Right lobe of liver (tissue), 6 donors: ENCODE results near the gene SSH2. TPM values are rescaled to one million over a fixed set of nuclear protein-coding genes. Genes with fewer than 3 reads are reported as not detected.
"Not testable (repeated sequence)": the region's sequence is repeated elsewhere in the genome, so short reads cannot be mapped to it uniquely, and the experiment has no call there.

Source experiments
- ATAC-seq, 4 donors: fragments of 200-7000 bp; cut with Tn5 transposase; one replicate each; pipeline ENCODE4 v1.9.1; 2020; ENCODE audit warnings: mild to moderate bottlenecking in 4 of 4, moderate library complexity in 4 of 4
- DNase-seq, 3 donors: peaks; one replicate each; pipeline ENCODE4 v3.0.0-alpha.2; 2020
- H3K27ac ChIP-seq, 3 donors: fragments of 200-600 bp; one replicate each; pipeline ENCODE4 v1.8.0; 2022
- H3K27me3 ChIP-seq, 2 donors: fragments of 200-600 bp; one replicate each; pipeline ENCODE4 v1.8.0; 2022
- H3K36me3 ChIP-seq, 4 donors: fragments of 200-600 bp; sonication (generic) in 1 of 4; one replicate each; pipeline versions ENCODE4 v1.5.1 to v1.8.0; 2017 to 2022; ENCODE audit warnings: control low read depth in 1 of 4
- H3K4me1 ChIP-seq, 4 donors: fragments of 200-600 bp; sonication (generic) in 1 of 4; one replicate each; pipeline versions ENCODE4 v1.5.1 to v1.8.0; 2017 to 2022; ENCODE audit warnings: control low read depth in 1 of 4
- H3K4me3 ChIP-seq, 3 donors: fragments of 200-600 bp; one replicate each; pipeline ENCODE4 v1.8.0; 2022
- H3K9me3 ChIP-seq, 4 donors: fragments of 200-600 bp; sonication (generic) in 1 of 4; one replicate each; pipeline versions ENCODE4 v1.5.1 to v1.8.0; 2017 to 2022; ENCODE audit warnings: control low read depth in 1 of 4
- POLR2A ChIP-seq: fragments of 450-650 bp; IDR thresholded peaks from one replicate; pipeline ENCODE4 v1.6.1; 2017; ENCODE audit warnings: antibody characterized with exemption, mild to moderate bottlenecking
- WGBS: methylation state at CpG from one replicate; pipeline ENCODE4 v1.1.6; 2018; ENCODE audit warnings: low coverage, low lambda C conversion rate; ENCODE audit not compliant: insufficient coverage; ENCODE audit errors: missing lambda C conversion rate; 5-methylcytosine and 5-hydroxymethylcytosine counted together
- intact Hi-C, 2 donors: fragments of 100-400 bp; cut with DNase I; formaldehyde crosslinking; loops; one replicate each; pipeline versions ENCODE4 v1.11.2 to v1.14.1; 2022
- total RNA-seq, 6 experiments: library from RNA; depleted of rRNA in 2 of 6; stranded (reverse); fragments of >200 nt in 2 of 6; fragmentation: NEBNext Ultra II Directional in 3 of 6; extraction: Animal tissue kit (Norgen Biotek cat#: 25700) in 3 of 6; gene quantifications; one replicate each; pipeline versions ENCODE4 v1.1.0 to v1.2.4, GENCODE V29; 2016 to 2023
- TF ChIP-seq, protein P1 (sequence below), 4 donors: fragments of 200-600 bp in 3 of 4; fragments of 450-650 bp in 1 of 4; IDR thresholded peaks; one replicate each; pipeline versions ENCODE4 v1.5.1 to v1.8.0; 2016 to 2022; ENCODE audit warnings: antibody characterized with exemption in 4 of 4, mild to moderate bottlenecking in 2 of 4
- donor health status: DM: no; HTN: yes; CAD: no.
- donor health status: DM: no; HTN: no; CAD: no.
- donor health status: DM: no; HTN: no; CAD: no.
- donor health status: DM: no; HTN: yes; CAD: no.
- donor health status: DM: no; HTN: yes; CAD: no.

Gene SSH2
- total RNA-seq, 6 experiments from 2014 or later: 8.0 to 12.7 (median 10.5) TPM

DNA sequence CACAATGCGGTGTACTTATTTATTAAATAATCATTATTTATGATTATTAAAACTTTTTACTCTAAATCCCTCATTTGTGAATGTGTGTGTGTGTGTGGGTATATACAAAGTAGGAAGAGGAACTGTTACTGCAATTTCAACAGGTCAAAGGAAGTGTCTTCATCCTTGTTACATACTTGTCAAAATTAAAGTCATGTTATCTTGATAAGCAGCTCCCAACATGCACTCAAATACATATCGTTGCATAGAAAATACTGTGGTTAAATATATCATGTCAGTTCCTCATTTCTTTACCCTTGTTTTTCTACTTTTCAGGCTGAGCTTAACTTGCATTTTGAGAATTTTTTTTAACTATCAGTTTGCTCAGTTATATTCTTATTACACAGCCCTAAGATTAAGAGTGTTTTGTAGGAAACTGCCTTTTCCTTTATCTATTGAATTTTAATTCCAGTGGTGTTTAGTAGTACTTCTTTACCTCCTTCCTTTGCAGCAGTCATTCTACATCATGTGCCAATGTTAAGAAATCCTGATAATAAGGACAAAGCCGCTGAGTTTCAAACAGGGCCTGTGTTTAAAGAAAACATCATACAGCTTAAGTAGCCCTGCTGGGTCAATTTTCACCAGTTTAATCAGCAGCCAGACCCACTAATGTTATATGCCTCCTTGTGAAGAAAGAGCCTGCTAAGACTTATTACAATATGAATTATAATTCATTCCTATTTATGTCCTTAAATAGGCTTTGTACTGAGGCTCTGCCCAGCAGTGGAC lies 18.6 kb upstream of the SSH2 start:
- ATAC-seq: no peak
- WGBS: 44% methylated on average over 3 of the region's 3 CpGs
- DNase-seq: no peak
- Histone ChIP-seq H3K4me1 (no peaks in the 10 kb centered on the region), H3K36me3 (no peaks in the 10 kb centered on the region), H3K27ac (no peak overlapping the region), H3K4me3 (no peak overlapping the region), H3K27me3 (no peaks in the 10 kb centered on the region), H3K9me3 (no peaks in the 10 kb centered on the region)
- intact Hi-C loops: no loop called here
- TF ChIP-seq, protein P1, sequence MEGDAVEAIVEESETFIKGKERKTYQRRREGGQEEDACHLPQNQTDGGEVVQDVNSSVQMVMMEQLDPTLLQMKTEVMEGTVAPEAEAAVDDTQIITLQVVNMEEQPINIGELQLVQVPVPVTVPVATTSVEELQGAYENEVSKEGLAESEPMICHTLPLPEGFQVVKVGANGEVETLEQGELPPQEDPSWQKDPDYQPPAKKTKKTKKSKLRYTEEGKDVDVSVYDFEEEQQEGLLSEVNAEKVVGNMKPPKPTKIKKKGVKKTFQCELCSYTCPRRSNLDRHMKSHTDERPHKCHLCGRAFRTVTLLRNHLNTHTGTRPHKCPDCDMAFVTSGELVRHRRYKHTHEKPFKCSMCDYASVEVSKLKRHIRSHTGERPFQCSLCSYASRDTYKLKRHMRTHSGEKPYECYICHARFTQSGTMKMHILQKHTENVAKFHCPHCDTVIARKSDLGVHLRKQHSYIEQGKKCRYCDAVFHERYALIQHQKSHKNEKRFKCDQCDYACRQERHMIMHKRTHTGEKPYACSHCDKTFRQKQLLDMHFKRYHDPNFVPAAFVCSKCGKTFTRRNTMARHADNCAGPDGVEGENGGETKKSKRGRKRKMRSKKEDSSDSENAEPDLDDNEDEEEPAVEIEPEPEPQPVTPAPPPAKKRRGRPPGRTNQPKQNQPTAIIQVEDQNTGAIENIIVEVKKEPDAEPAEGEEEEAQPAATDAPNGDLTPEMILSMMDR (IDR thresholded peaks at IDR 0.05): no peak
- TF ChIP-seq POLR2A: no peak

DNA sequence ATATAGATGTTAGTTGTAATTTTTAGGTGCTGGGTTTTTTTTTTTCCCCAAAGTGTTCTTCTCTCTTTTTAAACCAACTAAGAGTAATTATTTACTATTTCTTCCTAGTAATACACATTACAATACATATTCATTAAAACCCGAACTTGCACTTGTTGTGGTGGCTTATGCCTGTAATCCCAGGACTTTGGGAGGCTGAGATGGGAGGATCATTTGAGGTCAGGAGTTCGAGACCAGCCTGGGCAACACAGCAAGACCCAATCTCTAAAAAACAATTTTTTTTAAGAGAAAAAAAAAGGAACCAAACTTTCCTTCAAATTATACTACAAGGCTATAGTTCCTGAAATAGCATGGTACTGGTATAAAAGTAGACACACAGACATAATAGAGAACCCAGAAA lies 15.3 kb upstream of the SSH2 start:
- TF ChIP-seq, protein P1 (IDR thresholded peaks at IDR 0.05): no peak
- TF ChIP-seq POLR2A: no peak
- no peaks in the 10 kb centered on the region for H3K27me3 ChIP-seq
- no peaks in the 10 kb centered on the region for H3K9me3 ChIP-seq
- no peak overlapping the region for H3K27ac ChIP-seq
- H3K4me1 ChIP-seq: no peaks in the 10 kb centered on the region
- DNase-seq (no peak), ATAC-seq (no peak)
- WGBS: 57% methylated on average over 2 of the region's 2 CpGs
- H3K36me3 ChIP-seq: no peaks in the 10 kb centered on the region
- H3K4me3 ChIP-seq: no peak overlapping the region
- intact Hi-C loops: no loop called here

DNA sequence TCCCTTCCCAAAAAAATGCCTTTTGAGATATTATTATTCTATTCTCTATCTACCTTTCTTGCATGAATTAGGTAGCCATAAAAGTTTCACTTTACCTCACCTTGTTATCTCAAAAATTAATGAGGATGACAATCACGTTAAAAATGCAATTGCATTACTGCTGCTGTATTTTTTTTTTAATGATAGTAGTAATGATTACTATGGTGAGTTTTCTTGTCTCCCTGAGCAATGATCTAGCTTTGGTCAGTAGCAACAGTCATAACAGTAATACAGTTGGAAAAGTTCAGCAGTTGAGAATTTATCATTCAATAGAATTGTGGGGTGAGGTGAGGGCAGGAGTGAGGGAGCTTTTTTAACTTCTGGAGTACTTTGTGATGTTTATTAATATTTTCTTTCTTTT lies 11.3 kb upstream of the SSH2 start, which contains the start of gene EFCAB5:
Gene EFCAB5 (plus strand): TSS at position 301 of the 400 bp plus-strand sequence. CDS start 163 bp downstream, outside the sequence.
- Histone ChIP-seq H3K27ac (no peak within 1 kb of the TSS), H3K4me1 (no peaks in the 10 kb centered on the region), H3K9me3 (no peaks in the 10 kb centered on the region), H3K27me3 (no peaks in the 10 kb centered on the region), H3K4me3 (no peak within 1 kb of the TSS), H3K36me3 (no peaks in the 10 kb centered on the region)
- 70% methylated on average over 1 of the region's 1 CpG for WGBS
- no peak for TF ChIP-seq POLR2A
- TF ChIP-seq, protein P1 (IDR thresholded peaks at IDR 0.05): no peak
- intact Hi-C loops: no loop called here
- ATAC-seq: no peak
- no peak for DNase-seq

DNA sequence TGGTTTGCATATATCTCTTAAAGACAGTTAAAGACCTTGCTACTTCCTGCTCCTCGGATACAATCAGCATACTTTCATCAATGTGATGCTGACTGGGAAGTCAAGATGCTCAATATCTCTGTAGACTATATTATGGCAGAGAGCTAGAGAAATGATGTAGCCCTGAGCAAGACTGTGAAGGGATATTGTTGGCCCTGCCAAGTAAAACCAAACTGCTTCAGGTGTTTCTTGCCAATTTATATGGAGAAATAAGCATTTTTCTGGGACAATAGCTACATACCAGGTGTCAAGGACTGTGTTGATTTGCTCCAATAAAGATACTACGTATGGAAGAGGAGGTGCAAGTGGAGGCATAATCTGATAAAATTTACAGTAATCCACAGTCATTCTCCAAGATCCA lies 6.7 kb upstream of the SSH2 start:
- TF ChIP-seq, protein P1 (IDR thresholded peaks at IDR 0.05): no peak
- TF ChIP-seq POLR2A: no peak
- DNase-seq (no peak), ATAC-seq (no peak)
- intact Hi-C loops: no loop called here
- Histone ChIP-seq H3K36me3 (no peaks in the 10 kb centered on the region), H3K27ac (no peak overlapping the region), H3K4me3 (no peak overlapping the region), H3K4me1 (peaks cover 0 to under 1% (median 0%) of the 10 kb centered on the region in 4 donors), H3K27me3 (no peaks in the 10 kb centered on the region), H3K9me3 (no peaks in the 10 kb centered on the region)
- 61% methylated on average over 2 of the region's 2 CpGs for WGBS

DNA sequence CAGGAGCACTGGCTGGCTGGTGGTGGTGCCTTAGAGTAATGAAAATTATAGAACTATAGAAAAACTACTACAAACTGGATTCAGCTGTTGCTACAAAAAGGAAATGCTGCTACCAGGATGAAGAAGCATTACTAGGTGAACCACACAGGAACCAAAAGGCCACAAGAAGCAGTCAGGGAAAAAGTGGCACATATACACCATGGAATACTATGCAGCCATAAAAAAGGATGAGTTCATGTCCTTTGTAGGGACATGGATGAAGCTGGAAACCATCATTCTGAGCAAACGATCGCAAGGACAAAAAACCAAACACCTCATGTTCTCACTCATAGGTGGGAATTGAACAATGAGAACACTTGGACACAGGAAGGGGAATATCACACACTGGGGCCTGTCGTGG lies 5.9 kb upstream of the SSH2 start:
- H3K9me3 ChIP-seq, intact Hi-C loops, H3K27me3 ChIP-seq, H3K36me3 ChIP-seq, H3K4me3 ChIP-seq, H3K27ac ChIP-seq, DNase-seq, H3K4me1 ChIP-seq, ATAC-seq: not testable (repeated sequence)
- 57% methylated on average over 1 of the region's 3 CpGs for whole genome bisulfite sequencing
